ENCODE results near the gene ACAD8.

DNA sequence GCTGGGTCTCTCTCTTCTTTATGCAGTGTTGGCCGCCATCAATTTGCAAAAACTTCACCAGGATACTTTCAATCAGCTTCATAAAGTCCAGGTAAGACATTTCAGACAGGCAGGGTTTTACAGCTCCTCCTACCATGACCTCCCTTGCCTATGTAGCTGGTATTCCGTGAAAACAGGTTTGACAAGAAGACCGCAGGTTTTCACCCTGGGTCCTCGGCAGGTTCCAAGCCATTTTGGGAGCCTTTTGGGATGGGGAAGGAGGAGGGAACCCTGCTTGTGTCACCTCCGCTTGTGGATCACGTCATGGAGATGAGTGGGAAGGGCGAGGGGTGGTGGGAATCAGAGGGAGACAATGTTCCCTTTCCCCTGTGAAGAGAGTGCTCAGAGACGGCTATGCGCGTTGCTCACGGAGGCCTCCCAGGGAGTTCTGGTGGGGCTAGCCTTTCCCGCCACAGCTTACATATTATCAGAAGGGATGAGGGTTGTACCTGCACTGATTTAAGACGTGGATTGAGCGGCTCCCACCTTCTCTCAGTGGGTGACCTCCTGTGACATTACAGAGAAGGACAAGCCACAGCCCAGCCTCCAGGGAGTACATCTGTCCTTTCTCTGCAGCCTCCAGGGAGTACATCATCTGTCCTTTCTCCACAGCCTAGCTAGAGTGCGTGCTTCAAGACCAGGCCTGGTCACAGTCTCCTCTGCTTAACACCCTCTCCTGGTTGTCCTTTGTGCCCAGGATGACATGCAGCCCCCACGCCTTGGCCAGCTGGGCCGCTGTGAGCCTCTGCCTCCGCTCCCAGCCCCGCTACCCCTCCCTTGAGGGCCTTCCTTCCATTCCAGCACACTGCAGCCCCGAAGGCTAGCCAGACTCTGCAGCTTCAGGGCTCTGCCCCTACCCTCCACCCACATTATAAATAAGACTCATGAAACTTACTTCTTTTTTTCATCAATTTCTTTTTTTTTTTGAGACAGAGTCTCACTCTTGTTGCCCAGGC, 40.0 kb downstream of the ACAD8 start:
- TF ChIP-seq CTCF (IDR thresholded peaks at IDR 0.05) (no peak), POLR2A (IDR thresholded peaks at IDR 0.05) (no peak)
